Esophagus squamous epithelium (tissue), 5 donors: Measurements from ENCODE around the gene ZNF253. TPM values are rescaled to one million over a fixed set of nuclear protein-coding genes. Genes with fewer than 3 reads are reported as not detected.

Experiments used
- DNase-seq: peaks from one replicate; lab custom pipeline; 2025; lab: John Stamatoyannopoulos, UW
- H3K27ac ChIP-seq, 4 donors: fragments of 200-600 bp; sonication (generic); one replicate each; pipeline ENCODE4 v1.5.1; 2016 to 2019; ENCODE audit warnings: mild to moderate bottlenecking in 1 of 4
- H3K27me3 ChIP-seq, 4 donors: fragments of 200-600 bp; sonication (generic); 1 replicate in 3 of 4; 2 replicates in 1 of 4; pipeline versions ENCODE4 v1.5.1 to v1.6.0; 2017 to 2021; ENCODE audit warnings: antibody characterized with exemption in 1 of 4
- H3K36me3 ChIP-seq, 3 donors: fragments of 200-600 bp; sonication (generic); one replicate each; pipeline ENCODE4 v1.5.1; 2016 to 2019
- H3K4me1 ChIP-seq, 3 donors: fragments of 200-600 bp; sonication (generic); one replicate each; pipeline ENCODE4 v1.5.1; 2017 to 2019
- H3K4me3 ChIP-seq, 4 donors: fragments of 200-600 bp; sonication (generic); 1 replicate in 3 of 4; 2 replicates in 1 of 4; pipeline ENCODE4 v1.5.1; 2016 to 2019; ENCODE audit warnings: mild to moderate bottlenecking in 2 of 4, moderate library complexity in 1 of 4
- H3K9me3 ChIP-seq, 3 donors: fragments of 200-600 bp; sonication (generic); one replicate each; pipeline ENCODE4 v1.5.1; 2016 to 2019
- CTCF ChIP-seq, 6 experiments: fragments of 450-650 bp in 4 of 6; fragments of 200-600 bp in 2 of 6; sonication (generic) in 2 of 6; IDR thresholded peaks; one replicate each; pipeline ENCODE4 v1.5.1; 2016 to 2019; ENCODE audit warnings: antibody characterized with exemption in 6 of 6, mild to moderate bottlenecking in 4 of 6, moderate library complexity in 4 of 6
- POLR2A ChIP-seq, 4 donors: fragments of 450-650 bp; IDR thresholded peaks; one replicate each; pipeline ENCODE4 v1.6.1; 2017; ENCODE audit warnings: antibody characterized with exemption in 4 of 4, mild to moderate bottlenecking in 4 of 4, moderate library complexity in 3 of 4
- WGBS, 2 donors: methylation state at CpG; one replicate each; pipeline ENCODE4 v1.1.5; 2018; 5-methylcytosine and 5-hydroxymethylcytosine counted together
- intact Hi-C: fragments of 100-400 bp; cut with DNase I; formaldehyde crosslinking; loops from one replicate; pipeline ENCODE4 v1.15.0; 2022
- total RNA-seq, 4 donors: library from RNA; depleted of rRNA; stranded (reverse); fragments of >200 nt; gene quantifications; one replicate each; pipeline ENCODE4 v1.1.0, GENCODE V29; 2016
- donor health status: DM: yes; HTN: yes; CAD: no.

Gene ZNF253
- total RNA-seq, 4 donors from 2014 or later = 0.95 to 4.5 (median 2.7) TPM

- peaks cover 0 to 18% (median 7%) of the 10 kb centered on the region in 3 donors for H3K36me3 ChIP-seq
- intact Hi-C loops = no loop called here
- no peak overlapping the region for H3K4me3 ChIP-seq
- H3K27me3 ChIP-seq = no peaks in the 10 kb centered on the region
- no peak for DNase-seq
- no peak overlapping the region for H3K27ac ChIP-seq
- H3K9me3 ChIP-seq = peaks cover 0 to 80% (median 44%) of the 10 kb centered on the region in 3 donors
- no peaks in the 10 kb centered on the region for H3K4me1 ChIP-seq
- TF ChIP-seq POLR2A (IDR thresholded peaks at IDR 0.05) (no peak), CTCF (IDR thresholded peaks at IDR 0.05) (no peak)
- WGBS, 2 donors = 91 to 95% methylated on average over 2 of the region's 2 CpGs
Measured at GRCh38 chr19:19937403-19937802, 71.7 kb downstream of the ZNF253 start.

DNA sequence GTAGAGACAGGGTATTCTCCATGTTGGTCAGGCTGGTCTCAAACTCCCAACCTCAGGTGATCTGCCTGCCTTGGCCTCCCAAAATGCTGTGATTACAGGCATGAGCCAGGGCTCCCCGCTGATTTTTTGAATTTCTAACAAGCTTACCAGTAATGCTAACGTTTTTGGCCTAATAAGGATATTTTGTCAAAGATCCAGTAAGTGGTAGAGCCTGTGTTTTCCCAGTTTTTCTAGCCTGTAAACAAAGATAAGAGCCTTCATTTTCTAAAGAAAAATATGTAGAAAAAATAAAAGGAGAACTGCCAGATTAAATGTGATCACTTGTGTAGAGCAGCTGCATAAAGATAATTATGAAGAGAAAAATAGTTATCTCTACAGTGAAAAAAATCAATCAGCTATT lies 72.8 kb downstream of the ZNF253 start:
- no peaks in the 10 kb centered on the region for H3K27me3 ChIP-seq
- no peak for DNase-seq
- H3K36me3 ChIP-seq = peaks cover 0 to 8% (median 4%) of the 10 kb centered on the region in 3 donors
- no peak overlapping the region for H3K27ac ChIP-seq
- WGBS, 2 donors = 27 to 29% methylated on average over 2 of the region's 2 CpGs
- no peaks in the 10 kb centered on the region for H3K4me1 ChIP-seq
- H3K9me3 ChIP-seq = peaks cover 0 to 70% (median 39%) of the 10 kb centered on the region in 3 donors
- no peak for TF ChIP-seq CTCF (IDR thresholded peaks at IDR 0.05)
- TF ChIP-seq POLR2A (IDR thresholded peaks at IDR 0.05) = no peak
- intact Hi-C loops = no loop called here
- H3K4me3 ChIP-seq = no peak overlapping the region

GRCh38 chr19:19943848-19944582 lies 78.3 kb downstream of the ZNF253 start:
- Histone ChIP-seq H3K27me3 (peaks cover 0 to 11% (median 0%) of the 10 kb centered on the region in 4 donors), H3K27ac (no peak overlapping the region), H3K4me1 (no peaks in the 10 kb centered on the region), H3K9me3 (peaks cover 0 to 58% (median 6%) of the 10 kb centered on the region in 3 donors), H3K36me3 (no peaks in the 10 kb centered on the region), H3K4me3 (no peak overlapping the region)
- TF ChIP-seq POLR2A (IDR thresholded peaks at IDR 0.05) (no peak), CTCF (IDR thresholded peaks at IDR 0.05) (no peak)
- DNase-seq = no peak
- intact Hi-C loops = no loop called here
- 86 to 90% methylated on average over 8 of the region's 8 CpGs for WGBS, 2 donors

Other genes with a start within 250 kb of the ZNF253 start
- gene PBX4, start 247.2 kb upstream of the ZNF253 start, total RNA-seq = 1 to 10 TPM in 3 of 4 donors, under 1 TPM in 1; 0.61 to 1.9 (median 1.7) TPM
- gene LPAR2, start 237.7 kb upstream of the ZNF253 start, total RNA-seq = 10 to 100 TPM in 2 of 4 donors, 1 to 10 TPM in 2; 7.6 to 13.1 (median 9.5) TPM
- gene GMIP, start 222.2 kb upstream of the ZNF253 start, total RNA-seq = 10 to 100 TPM in 2 of 4 donors, 1 to 10 TPM in 2; 7.0 to 22.8 (median 10.0) TPM
- 100 to 1,000 TPM in 3 of 4 donors, 10 to 100 TPM in 1; 79.7 to 257 (median 153) TPM for gene ATP13A1, start 202.2 kb upstream of the ZNF253 start, total RNA-seq
- 1 to 10 TPM; 5.5 to 8.2 (median 6.5) TPM for gene ZNF101, start 197.0 kb upstream of the ZNF253 start, total RNA-seq
- gene ZNF14, start 132.8 kb upstream of the ZNF253 start, total RNA-seq = 1 to 10 TPM; 1.9 to 6.3 (median 2.1) TPM
- gene ZNF506, start 44.1 kb upstream of the ZNF253 start, total RNA-seq = 10 to 100 TPM; 12.1 to 24.0 (median 17.8) TPM
- 10 to 100 TPM in 1 of 4 donors, 1 to 10 TPM in 3; 4.7 to 12.7 (median 7.4) TPM for gene ZNF93, start 35.1 kb downstream of the ZNF253 start, total RNA-seq
- 1 to 10 TPM in 3 of 4 donors, under 1 TPM in 1; 0.73 to 3.1 (median 2.6) TPM for gene ZNF682, start 173.6 kb downstream of the ZNF253 start, total RNA-seq
- gene ZNF90, start 212.1 kb downstream of the ZNF253 start, total RNA-seq = 1 to 10 TPM in 3 of 4 donors, under 1 TPM in 1; 0.57 to 2.3 (median 1.5) TPM